ENCODE measurements around the gene CPZ. TPM values are rescaled to one million over a fixed set of nuclear protein-coding genes. Genes with fewer than 3 reads are reported as not detected.
"Not testable (repeated sequence)": the region's sequence is repeated elsewhere in the genome, so short reads cannot be mapped to it uniquely, and the experiment has no call there.

Gene CPZ
- total RNA-seq, 1 donor from 2014 or later, result not detected

DNA sequence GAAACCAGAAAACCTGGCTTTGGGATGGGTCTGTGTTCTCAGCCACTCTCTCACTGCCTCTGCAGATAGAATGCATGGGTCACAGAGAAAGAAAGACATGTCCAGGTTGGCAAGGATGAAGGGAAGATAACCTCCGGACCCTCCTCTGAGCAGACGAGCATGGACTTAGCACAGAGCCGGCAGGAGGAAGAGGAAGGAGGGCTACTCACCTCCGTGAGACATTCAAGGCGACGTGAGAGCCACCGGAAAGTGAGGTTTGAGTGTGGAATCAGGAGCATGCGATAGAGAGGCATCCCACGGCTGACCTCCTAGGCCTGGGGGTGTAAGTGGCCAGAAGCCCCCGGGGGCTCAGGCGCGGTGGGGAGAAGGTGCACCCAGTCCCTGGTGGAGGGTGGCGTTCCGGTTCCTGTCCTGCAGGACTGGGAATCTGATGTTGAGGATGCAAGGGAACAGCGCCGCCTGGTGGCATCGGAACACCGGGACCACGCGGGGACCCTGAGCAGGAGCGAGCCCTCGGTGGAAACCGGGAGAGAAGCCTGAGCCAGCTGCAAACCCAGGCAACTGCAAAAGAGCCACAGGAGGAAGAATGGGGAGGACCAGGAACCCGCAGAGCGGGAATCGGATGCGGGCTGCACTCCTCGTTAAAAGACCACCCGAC lies 43.5 kb downstream of the CPZ start:
- not testable (repeated sequence) for DNase-seq (ENCODE audit: low read depth in 2 of 2)

DNA sequence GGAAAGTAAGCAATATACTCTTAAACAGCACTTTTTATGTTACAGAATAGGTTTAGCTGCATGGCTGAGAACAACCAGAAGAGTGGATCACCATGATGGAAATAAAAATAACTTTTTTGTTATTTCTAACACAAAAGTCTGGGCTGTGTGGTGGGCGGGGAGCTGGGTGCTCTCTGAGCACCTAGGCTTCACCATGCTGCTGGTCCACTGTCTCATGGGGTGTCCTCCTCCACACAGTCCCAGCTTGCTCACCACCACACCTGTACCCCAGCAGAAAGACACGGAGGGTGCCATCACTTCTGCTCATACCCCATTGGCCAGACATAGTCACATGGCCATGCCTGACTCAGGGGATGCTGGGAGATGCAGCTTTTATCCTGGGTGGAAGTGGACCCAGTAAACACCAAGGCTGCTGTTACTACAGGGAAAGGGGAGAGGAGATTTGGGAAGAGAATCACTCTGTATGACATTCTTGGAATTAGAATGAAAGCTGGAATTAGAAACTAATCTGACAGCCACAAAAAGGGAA lies 45.0 kb downstream of the CPZ start:
- no peak for DNase-seq (ENCODE audit: low read depth in 2 of 2)

DNA sequence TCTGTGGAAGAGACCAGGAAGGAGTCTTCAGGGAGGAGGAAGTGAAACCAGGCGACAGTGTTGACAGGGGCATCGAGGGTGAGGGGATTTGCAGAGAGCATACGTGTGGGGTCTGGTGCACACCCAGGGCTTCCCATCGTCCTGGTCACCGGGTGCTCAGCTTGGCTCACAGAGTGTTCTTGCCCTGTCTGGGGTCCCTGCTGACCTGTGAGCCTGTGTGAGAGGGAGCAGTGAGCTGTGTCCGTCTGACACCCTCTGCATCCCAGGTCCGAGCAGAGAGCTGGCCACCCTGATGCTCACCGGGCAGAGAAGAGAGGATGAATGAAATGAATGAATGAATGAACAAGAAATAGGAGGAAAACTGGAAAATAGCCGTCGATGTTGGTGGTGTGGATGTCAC lies 46.5 kb downstream of the CPZ start:
- no peak for DNase-seq (ENCODE audit: low read depth in 2 of 2)

DNA sequence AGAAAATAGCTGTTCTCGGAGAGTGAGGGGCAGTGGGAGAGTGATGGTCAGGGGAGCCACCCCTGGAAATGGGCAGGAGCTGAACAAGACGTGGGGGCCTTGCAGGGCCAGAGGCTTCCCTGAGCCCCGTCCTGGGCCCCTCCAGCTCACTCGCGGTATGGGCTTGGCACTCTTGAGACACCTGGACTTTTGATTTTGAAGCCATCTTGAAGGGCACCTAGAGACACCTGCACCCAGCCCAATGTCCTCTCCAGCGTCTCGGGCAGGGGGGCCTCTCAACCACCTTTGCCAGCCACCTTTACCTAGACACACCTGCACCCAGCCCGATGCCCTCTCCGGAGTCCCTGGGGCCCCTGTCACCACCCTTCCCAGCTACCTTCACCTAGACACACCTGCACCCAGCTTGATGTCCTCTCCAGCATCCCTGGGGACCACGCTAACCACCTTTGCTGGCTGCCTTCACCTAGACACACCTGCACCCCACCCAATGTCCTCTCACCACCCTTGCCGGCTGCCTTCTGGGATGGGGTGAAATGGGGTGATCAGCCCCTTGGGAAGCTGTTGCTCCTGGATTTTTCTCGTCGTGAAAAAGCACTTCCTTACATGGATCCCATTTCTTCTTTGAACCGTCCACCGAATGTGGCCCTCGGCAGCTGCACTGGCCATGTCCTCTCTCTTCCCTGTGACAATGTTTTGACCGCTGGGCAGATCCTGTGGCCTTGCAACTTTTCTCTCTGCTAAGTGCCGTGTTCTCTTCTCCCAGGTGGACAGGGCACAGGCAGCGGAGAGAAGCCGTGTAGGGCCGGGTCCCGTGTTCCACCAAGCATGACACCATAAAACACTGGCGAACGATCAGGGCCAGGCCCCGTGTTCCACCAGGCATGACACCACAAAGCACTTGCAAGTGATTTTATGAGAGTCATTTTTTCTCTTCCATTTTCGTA lies 47.5 kb downstream of the CPZ start:
- no peak for DNase-seq (ENCODE audit: low read depth in 2 of 2)

DNA sequence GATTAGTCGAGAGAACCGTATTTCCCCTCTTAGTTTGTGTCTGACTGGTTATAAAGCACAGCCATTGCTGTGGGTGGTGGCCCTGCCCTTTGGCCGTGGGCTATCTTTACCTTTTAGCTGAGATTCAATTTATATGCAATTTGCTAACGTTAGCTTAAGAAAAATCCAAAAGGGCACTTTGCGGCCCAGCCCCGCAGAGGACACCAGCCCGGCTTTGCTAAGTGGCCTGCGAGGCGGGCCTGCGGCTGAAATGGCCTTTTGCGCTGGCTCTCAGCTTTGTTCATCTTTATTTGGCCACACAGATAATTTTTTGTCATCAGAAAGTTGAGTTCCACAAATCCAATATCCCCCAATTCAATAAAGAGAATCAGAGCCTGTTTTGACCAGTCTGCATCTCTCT lies 48.3 kb downstream of the CPZ start:
- DNase-seq (ENCODE audit: low read depth in 2 of 2), result no peak

DNA sequence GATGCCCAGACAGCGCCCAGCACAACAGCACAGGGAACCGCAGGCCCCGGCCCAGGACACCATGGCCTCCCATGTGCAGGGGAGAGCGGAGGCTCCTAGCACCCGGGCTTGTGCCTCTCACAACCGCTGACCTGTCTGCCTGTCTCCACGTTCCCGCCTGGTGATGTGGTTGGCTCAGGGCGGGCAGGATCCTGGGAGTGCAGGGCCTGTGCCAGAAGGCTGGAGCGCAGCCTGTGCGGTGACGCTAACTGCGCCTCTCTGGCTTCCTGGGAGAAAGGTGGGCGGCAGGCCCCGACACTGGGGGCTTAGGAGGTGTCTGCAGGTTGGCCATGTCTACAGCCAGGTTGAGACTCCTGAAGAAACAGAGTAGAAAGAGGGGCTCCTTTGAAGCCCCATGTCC lies 48.7 kb downstream of the CPZ start:
- no peak for DNase-seq (ENCODE audit: low read depth in 2 of 2)

DNA sequence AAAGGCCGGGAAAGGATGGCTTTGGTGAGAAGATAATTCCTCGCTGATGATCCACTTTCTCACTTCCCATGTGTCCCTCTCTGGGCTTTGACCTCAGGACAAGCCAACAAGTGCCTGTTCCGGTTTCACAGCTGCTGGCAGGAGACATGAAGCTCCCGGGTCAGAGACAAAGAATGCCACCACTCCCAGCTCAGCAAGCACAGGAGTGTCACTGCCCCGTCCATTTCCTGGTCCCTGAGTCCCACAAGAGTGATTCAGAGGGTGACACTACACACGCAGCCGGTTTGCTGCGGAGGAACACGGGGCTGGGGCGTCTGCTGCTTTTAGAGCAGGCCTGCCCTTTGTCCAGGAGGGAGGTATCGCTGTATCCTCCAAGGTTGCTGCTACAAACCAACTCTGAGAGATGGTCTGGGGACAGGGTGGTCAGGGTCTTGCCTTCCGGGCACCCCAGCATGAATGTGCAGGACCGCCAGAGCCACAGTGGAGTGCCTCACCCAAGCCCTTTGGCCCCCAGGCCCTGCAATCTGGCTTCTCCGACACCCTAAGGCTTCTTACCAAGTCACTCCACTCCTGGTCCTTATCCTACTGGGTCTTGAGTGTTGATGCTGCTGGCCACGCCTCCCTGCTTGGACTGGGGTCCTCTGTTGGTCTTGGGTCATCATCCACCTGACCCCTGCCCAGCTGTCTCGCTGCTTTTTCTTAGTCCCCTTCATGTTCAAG lies 49.5 kb downstream of the CPZ start:
- no peak for DNase-seq (ENCODE audit: low read depth in 2 of 2)

DNA sequence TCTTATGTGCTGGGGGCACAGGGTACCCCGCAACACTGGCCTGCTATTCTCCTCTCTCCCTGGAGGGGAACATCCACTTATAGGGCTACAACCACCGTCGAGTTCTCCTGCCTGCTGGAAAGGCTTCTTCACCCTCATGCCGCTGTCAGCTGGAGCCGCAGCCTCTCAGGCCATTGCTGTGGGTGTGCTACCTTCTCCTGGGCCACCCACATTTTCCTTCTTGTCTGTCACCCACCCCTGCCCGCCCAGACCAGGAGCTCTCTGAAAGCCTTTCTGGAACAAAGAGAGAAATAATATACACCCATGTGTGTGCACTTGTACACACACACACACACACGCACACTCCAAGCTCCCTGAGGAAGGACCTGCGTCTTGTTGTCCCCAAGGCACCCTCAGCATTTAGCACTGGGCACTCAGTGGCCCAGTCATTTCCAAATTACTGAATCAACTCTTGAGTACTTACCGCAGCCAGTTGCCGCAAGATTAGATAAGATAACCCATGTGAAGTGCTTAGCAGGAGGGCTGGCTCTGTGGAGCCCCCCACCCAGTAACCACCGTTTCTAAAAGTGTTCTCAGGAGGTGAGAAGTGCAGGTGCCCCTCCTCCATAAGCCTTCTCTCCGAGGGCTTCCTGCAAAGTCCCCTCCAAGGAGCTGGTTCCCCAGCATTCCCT lies 50.2 kb downstream of the CPZ start:
- no peak for DNase-seq (ENCODE audit: low read depth in 2 of 2)

DNA sequence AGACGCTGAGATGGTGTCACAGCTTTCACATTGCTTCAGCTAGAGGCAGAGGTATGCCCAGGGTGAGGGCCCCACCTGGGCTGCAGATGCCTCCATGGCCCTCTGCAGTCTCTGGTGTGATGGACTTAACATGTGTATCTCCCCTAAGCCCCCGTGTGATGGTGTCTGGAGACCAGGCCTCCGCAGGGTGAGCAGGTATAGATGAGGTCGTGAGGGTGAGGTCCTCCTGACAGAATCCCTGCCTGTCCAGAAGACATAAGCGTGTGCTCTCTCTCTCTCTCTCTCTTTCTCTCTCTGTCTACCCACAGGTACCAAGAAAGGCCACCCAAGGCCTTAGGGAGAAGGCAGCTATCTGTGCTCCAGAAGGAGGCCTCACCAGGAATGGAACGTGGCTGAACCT lies 50.9 kb downstream of the CPZ start:
- DNase-seq (ENCODE audit: low read depth in 2 of 2), result no peak

DNA sequence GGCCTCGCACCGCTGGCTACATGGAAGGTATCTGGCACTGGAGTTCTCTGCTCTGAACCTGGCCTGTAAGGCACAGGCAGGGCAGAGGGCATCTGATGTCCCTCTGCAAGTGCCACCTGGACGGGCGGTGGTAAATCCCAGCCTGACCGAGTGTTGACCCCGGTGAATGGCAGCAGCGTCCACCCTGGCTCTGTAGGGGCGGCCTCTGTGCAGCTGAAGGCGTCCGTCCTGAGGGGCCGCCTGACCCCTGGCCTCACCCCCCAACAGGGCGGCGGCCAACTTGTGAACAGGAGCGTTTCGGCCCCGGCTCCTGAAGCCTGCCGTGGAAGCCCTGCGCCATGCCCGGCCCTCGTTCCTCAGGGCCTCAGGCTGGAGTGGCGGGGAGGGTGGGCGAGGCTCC lies 51.4 kb downstream of the CPZ start:
- no peak for DNase-seq (ENCODE audit: low read depth in 2 of 2)

DNA sequence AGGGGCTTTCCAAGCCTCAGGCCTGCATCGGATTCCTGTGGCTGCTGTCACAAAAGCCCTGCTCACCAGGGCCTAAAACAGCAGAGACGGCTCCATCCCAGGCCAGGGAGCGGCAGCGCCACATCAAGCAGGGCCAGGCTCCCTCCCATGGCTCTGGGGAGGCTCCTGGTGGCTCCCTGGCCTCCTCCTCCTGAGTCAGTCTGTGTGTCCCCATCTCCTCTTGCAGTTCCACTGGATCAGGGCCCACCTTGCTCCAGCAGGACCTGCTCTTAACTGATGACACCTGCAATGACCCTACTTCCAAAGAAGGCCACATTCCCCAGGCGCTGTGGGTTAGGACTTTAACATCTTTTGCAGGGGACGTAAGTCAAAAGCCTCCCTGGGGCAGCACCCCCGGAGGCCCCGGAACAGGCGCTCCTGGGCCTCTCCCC lies 51.9 kb downstream of the CPZ start:
- no peak for DNase-seq (ENCODE audit: low read depth in 2 of 2)

DNA sequence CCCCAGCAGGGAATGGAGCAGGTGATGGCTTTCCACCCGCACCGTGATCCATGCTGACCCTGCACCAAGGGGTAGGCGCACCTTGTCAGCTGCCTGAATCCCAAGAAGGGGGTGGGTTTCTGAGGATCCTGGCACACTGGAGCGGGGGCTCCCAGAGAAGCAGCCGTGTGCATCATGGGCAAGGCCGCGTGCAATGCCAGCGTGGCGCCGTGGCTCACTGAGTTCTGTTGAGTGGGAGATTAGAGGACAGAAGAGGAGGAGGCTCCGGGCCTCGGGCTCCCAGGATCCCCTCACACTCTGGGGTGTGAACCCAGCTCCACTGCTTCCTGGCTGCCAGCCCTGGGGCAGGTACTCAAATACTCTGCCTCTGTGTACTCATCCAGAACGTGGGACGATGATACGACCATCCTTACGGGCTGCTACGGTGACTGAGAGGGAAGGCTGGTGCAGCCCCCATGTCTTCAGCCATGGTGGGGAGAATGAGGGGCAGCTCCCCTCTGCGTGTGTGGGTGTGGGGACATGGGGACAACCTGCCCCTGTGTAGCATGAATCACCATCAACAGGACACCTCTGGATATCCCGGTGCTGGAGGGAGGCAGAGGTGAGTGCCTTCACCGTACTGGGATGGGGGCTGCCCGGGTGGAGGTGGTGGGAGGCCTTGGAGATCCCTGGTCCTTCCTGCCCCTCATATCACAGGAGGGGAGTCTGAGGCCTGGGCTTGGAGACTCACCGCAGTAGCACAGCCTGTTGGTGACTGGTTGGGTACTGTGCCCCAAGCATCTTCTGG lies 52.6 kb downstream of the CPZ start:
- DNase-seq (ENCODE audit: low read depth in 2 of 2), result no peak

DNA sequence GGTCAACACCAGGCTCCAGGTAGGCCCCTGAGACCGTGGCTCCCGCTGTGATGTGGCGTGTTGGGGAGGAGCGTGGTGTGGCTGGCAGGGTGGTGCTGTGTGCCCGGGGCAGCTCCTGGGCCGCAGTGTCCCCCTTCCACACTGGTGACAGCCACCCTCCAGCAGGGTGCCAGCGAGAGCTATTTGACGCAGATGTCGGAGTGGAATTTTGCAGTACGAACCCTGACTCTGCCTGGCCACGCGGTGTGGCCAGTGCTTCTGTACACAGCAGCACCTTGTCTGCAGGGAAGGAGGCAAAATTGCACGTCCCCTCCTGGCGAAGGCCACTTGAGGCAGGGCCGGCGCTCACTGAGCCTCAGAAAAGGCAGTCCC lies 53.2 kb downstream of the CPZ start:
- DNase-seq (ENCODE audit: low read depth in 2 of 2), result no peak

DNA sequence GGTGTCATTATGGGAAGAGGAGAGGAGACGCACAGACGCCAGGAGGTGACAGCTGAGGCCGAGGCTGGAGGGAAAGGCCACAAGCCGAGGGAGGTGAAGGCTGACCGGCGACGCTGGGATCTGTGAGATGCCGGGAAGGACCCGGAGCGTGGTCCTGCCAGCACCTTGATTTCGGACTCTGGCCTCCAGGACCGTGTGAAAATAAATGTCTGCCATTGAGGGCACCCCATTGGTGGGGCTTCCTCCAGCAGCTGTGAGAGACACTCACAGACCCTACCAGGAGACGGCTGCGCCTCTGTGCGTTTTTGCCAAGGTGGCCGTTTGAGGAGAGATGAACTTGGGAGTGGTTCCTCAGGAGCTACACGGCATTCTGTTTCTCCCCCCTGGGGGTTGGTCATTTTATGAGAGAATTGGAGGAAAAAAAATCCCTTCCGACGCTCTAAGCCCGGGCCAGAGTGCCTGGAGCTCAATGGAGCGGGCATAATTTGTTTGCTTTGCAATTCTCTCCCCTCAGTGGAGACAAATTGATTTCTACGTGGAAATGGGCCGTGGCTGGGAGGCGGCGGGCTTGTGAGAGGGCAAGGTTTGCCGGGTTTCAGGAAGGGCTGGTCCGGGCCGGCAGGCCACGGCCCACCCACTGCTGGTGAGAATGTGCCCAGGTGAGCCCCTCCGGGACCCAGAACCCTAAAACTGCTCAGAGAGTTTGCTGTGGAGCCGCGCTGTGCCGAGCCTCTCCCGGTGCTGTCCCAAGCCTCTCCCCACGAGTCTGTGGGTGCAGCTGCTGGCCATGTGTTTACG lies 53.9 kb downstream of the CPZ start:
- DNase-seq (ENCODE audit: low read depth in 2 of 2), result no peak

DNA sequence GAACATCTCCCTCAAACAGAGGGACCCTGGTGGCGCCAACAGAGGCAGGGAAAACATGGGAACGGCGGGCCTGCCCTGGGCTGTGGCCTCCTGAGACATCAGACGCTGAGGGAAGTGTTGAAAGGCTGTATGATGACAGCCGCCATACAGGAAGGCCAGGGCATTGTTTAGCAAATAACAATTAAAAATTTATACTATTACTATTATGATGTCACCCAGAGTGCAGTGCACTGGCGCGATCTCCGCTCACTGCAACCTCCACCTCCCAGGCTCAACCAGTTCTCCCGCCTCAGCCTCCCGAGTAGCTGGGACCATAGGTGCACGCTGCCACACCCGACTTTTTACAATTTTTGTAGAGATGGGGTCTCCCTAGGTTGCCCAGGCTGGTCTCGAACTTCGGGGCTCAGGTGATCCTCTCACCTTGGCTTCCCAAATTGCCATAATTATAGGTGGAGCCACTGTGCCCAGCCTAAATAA lies 54.6 kb downstream of the CPZ start:
- DNase-seq (ENCODE audit: low read depth in 2 of 2), result no peak

DNA sequence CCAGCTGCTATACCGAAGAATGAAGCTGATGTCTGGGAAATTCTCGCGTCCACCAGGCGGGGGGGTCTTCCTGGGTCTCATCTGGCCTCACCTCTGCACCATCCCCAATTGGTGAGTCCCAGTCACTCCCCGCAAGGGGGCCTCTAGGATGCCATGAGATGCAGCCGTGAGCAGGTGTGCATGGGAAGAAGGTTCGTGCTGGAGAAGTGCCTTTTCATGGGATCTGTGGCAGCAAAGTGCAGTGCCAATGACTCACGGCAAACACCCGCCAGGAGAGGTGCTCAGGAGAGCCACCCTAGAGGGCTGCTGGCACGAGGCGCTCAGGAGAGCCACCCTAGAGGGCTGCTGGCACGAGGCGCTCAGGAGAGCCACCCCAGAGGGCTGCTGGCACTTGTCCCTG lies 55.1 kb downstream of the CPZ start:
- DNase-seq (ENCODE audit: low read depth in 2 of 2), result no peak

DNA sequence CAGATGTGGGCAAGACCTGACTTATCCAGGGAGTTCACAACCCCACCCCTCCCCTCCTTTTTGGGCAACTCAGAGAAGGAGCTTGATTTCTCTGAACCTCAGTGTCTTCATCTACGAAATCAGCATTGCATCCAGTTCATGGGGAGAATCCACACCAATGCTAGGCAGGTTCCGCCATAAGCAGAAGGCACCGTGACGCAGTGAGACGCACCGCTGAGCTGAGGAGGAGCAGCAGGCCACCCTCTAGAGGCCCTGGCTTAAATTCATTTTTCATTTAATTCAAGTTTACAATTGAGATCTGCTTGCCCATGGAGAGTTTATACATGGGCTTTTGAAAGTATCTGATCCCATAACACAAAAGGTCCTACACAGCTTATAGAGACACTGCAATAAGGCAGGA lies 55.7 kb downstream of the CPZ start:
- DNase-seq (ENCODE audit: low read depth in 2 of 2), result no peak

DNA sequence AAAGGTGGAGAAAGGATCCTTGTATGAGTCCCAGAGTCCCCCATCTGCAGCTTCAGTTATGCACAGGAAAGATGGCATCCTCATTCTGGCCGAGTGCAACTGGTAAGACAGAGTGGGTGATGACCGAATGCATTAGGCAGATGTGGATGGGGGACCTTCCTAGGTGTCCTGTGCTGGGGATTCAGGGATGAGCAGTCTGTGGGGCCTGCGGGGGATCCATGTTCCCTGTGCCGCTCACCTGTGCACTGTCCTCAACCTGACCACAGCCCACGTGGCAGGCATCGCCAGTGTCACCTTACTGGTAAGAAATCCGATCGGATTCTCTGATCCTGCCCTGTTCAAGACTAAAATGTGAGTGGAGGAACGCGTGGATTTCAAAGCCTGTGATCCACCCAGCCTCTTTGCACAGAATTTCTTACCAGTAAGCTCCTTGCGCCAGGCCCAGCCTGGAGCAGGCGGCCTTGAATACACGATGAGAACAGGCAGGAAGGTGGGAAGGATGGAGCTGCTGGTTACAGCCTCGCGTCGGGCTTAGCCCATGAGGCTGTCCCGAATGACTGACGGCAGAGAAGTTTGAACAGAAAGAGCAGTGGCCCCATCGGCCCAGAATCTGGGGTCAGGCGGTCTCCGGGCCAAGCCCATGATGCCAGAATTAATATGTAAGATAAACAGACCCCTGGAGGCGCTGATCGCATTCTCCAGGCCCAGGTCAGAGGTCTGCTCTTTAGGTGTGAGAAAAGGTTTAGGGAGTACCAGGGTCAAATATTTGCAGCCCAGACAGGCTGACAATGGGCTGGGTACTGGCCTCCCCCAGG lies 56.5 kb downstream of the CPZ start:
- no peak for DNase-seq (ENCODE audit: low read depth in 2 of 2)
